Urinary bladder (tissue), 4 donors: ENCODE measurements around the gene CEP68. TPM values are rescaled to one million over a fixed set of nuclear protein-coding genes. Genes with fewer than 3 reads are reported as not detected.
"Not testable (repeated sequence)": the region's sequence is repeated elsewhere in the genome, so short reads cannot be mapped to it uniquely, and the experiment has no call there.

Source experiments
- DNase-seq: peaks from one replicate; pipeline ENCODE4 v3.0.0-alpha.2; 2015; ENCODE audit errors: extremely low spot score
- H3K27ac ChIP-seq: one replicate; pipeline ENCODE4 v1.5.1; 2013; ENCODE audit warnings: low read depth, mild to moderate bottlenecking, moderate library complexity
- H3K36me3 ChIP-seq: one replicate; pipeline ENCODE4 v1.6.1; 2013; ENCODE audit warnings: mild to moderate bottlenecking, moderate library complexity; ENCODE audit not compliant: insufficient read depth
- H3K4me1 ChIP-seq: one replicate; pipeline ENCODE4 v1.6.1; 2013; ENCODE audit warnings: mild to moderate bottlenecking, moderate library complexity; ENCODE audit not compliant: insufficient read depth
- H3K4me3 ChIP-seq: one replicate; pipeline ENCODE4 v1.5.1; 2013; ENCODE audit warnings: low read depth, low read length
- WGBS: extraction: QIAGEN DNeasy Blood & Tissue Kit; methylation state at CpG from one replicate; pipeline ENCODE4 v1.1.7; 2013; 5-methylcytosine and 5-hydroxymethylcytosine counted together
- polyA plus RNA-seq: library from polyadenylated mRNA; stranded (reverse); fragments of 200-250 nt; gene quantifications from one replicate; pipeline ENCODE4 v1.2.3, GENCODE V29; 2013
- total RNA-seq: library from RNA; depleted of rRNA; stranded (reverse); fragments of >200 nt; gene quantifications from one replicate; pipeline ENCODE4 v1.2.3, GENCODE V29; 2014
- donor health status: healthy with polysubstance abuse.
- donor health status: healthy.

The CEP68 gene
- total and polyA plus RNA-seq, 2 donors: 18.5 to 32.3 TPM

GRCh38 chr2:65101071-65101470 is 44.9 kb downstream of the CEP68 start:
- WGBS: 53% methylated on average over 3 of the region's 3 CpGs
- Histone ChIP-seq H3K36me3 (peaks cover 2% of the 10 kb centered on the region), H3K4me3 (no peak overlapping the region), H3K27ac (no peak overlapping the region), H3K4me1 (no peaks in the 10 kb centered on the region)
- no peak for DNase-seq

- Histone ChIP-seq H3K27ac (no peak overlapping the region), H3K36me3 (no peaks in the 10 kb centered on the region), H3K4me1 (no peaks in the 10 kb centered on the region), H3K4me3 (no peak overlapping the region)
- WGBS: 80% methylated on average over 6 of the region's 6 CpGs
- no peak for DNase-seq
Measured at GRCh38 chr2:65103013-65103715, 46.9 kb downstream of the CEP68 start.

- no peak overlapping the region for H3K4me3 ChIP-seq
- no peaks in the 10 kb centered on the region for H3K4me1 ChIP-seq
- 96% methylated on average over 5 of the region's 5 CpGs for WGBS
- H3K27ac ChIP-seq: no peak overlapping the region
- no peak for DNase-seq
- no peaks in the 10 kb centered on the region for H3K36me3 ChIP-seq
Measured at GRCh38 chr2:65107530-65107929, 51.3 kb downstream of the CEP68 start.

GRCh38 chr2:65108780-65109179 is 52.6 kb downstream of the CEP68 start:
- 86% methylated on average over 6 of the region's 6 CpGs for WGBS
- no peaks in the 10 kb centered on the region for H3K4me1 ChIP-seq
- H3K36me3 ChIP-seq: no peaks in the 10 kb centered on the region
- H3K4me3 ChIP-seq: no peak overlapping the region
- no peak overlapping the region for H3K27ac ChIP-seq
- no peak for DNase-seq

GRCh38 chr2:65112633-65113032 is 56.4 kb downstream of the CEP68 start:
- Histone ChIP-seq H3K4me3 (no peak overlapping the region), H3K36me3 (no peaks in the 10 kb centered on the region), H3K4me1 (no peaks in the 10 kb centered on the region), H3K27ac (no peak overlapping the region)
- 51% methylated on average over 3 of the region's 3 CpGs for WGBS
- DNase-seq: no peak

GRCh38 chr2:65113229-65113628 is 57.0 kb downstream of the CEP68 start:
- no peak overlapping the region for H3K27ac ChIP-seq
- DNase-seq: no peak
- 98% methylated on average over 4 of the region's 4 CpGs for WGBS
- H3K4me3 ChIP-seq: no peak overlapping the region
- H3K36me3 ChIP-seq: no peaks in the 10 kb centered on the region
- H3K4me1 ChIP-seq: no peaks in the 10 kb centered on the region

- no peak overlapping the region for H3K4me3 ChIP-seq
- H3K36me3 ChIP-seq: no peaks in the 10 kb centered on the region
- H3K27ac ChIP-seq: no peak overlapping the region
- 72% methylated on average over 2 of the region's 2 CpGs for WGBS
- DNase-seq: no peak
- no peaks in the 10 kb centered on the region for H3K4me1 ChIP-seq
Measured at GRCh38 chr2:65113816-65114215, 57.6 kb downstream of the CEP68 start.

GRCh38 chr2:65114921-65115320 is 58.7 kb downstream of the CEP68 start:
- Histone ChIP-seq H3K36me3 (no peaks in the 10 kb centered on the region), H3K27ac (no peak overlapping the region), H3K4me3 (no peak overlapping the region), H3K4me1 (no peaks in the 10 kb centered on the region)
- no peak for DNase-seq

- no peak overlapping the region for H3K4me3 ChIP-seq
- no peaks in the 10 kb centered on the region for H3K36me3 ChIP-seq
- DNase-seq: no peak
- no peaks in the 10 kb centered on the region for H3K4me1 ChIP-seq
- no peak overlapping the region for H3K27ac ChIP-seq
Measured at GRCh38 chr2:65116645-65117044, 60.4 kb downstream of the CEP68 start.

- no peaks in the 10 kb centered on the region for H3K36me3 ChIP-seq
- H3K4me3 ChIP-seq: no peak overlapping the region
- no peak overlapping the region for H3K27ac ChIP-seq
- DNase-seq: no peak
- WGBS: 87% methylated on average over 5 of the region's 5 CpGs
- no peaks in the 10 kb centered on the region for H3K4me1 ChIP-seq
Measured at GRCh38 chr2:65120990-65121693, 64.9 kb downstream of the CEP68 start.

- WGBS: 86% methylated on average over 7 of the region's 7 CpGs
- DNase-seq: no peak
- no peak overlapping the region for H3K4me3 ChIP-seq
Measured at GRCh38 chr2:65122313-65122712, 66.1 kb downstream of the CEP68 start.

GRCh38 chr2:65125457-65125856 is 69.2 kb downstream of the CEP68 start:
- WGBS: 63% methylated on average over 7 of the region's 7 CpGs
- not testable (repeated sequence) for H3K27ac ChIP-seq, H3K36me3 ChIP-seq, DNase-seq, H3K4me3 ChIP-seq, H3K4me1 ChIP-seq

More at GRCh38 chr2:65122313-65122712, 66.1 kb downstream of the CEP68 start:
- Histone ChIP-seq H3K4me1 (no peaks in the 10 kb centered on the region), H3K27ac (no peak overlapping the region), H3K36me3 (no peaks in the 10 kb centered on the region)

GRCh38 chr2:65128297-65129190 is 72.3 kb downstream of the CEP68 start:
- peaks cover 1% of the 10 kb centered on the region for H3K4me1 ChIP-seq
- H3K4me3 ChIP-seq: peak overlapping the region; percentile 89
- no peak for DNase-seq
- 12% methylated on average over 8 of the region's 8 CpGs for WGBS
- H3K36me3 ChIP-seq: no peaks in the 10 kb centered on the region
- H3K27ac ChIP-seq: no peak overlapping the region
